ENCODE data around the gene CATSPERZ. TPM values are rescaled to one million over a fixed set of nuclear protein-coding genes. Genes with fewer than 3 reads are reported as not detected.
"Not testable (repeated sequence)": the region's sequence is repeated elsewhere in the genome, so short reads cannot be mapped to it uniquely, and the experiment has no call there.

CATSPERZ gene
- total and polyA plus RNA-seq, 2 donors from 2014 or later = not detected

- H3K9me3 ChIP-seq (ENCODE audit: control insufficient read depth in 2 of 3, insufficient read depth in 1 of 3, low read length in 3 of 3) = no peaks in the 10 kb centered on the region
- H3K4me1 ChIP-seq (ENCODE audit: control insufficient read depth in 2 of 3, insufficient read depth in 2 of 3, low read depth in 1 of 3, low read length in 3 of 3) = peaks cover 0 to 9% (median 6%) of the 10 kb centered on the region in 3 donors
- DNase-seq = no peak
- peaks cover 0 to 4% (median 0%) of the 10 kb centered on the region in 3 donors for H3K36me3 ChIP-seq (ENCODE audit: control insufficient read depth in 2 of 3, insufficient read depth in 3 of 3, low read length in 3 of 3)
- H3K4me3 ChIP-seq (ENCODE audit: low read length in 3 of 3) = no peak overlapping the region
- no peaks in the 10 kb centered on the region for H3K27me3 ChIP-seq (ENCODE audit: control insufficient read depth, insufficient read depth, low read length)
- intact Hi-C loops (cut with DNase I) = no loop called here
- TF ChIP-seq CTCF (IDR thresholded peaks at IDR 0.05; ENCODE audit: borderline replicate concordance, extremely low read depth, insufficient read depth) = no peak
- no peak overlapping the region for H3K27ac ChIP-seq (ENCODE audit: low read depth in 2 of 2, low read length in 2 of 2)
- no peak overlapping the region for H3K9ac ChIP-seq (ENCODE audit: low read length in 3 of 3)
- no peak for FAIRE-seq
Measured at GRCh38 chr11:64321533-64321932, 21.4 kb downstream of the CATSPERZ start.

GRCh38 chr11:64322925-64323260, 22.7 kb downstream of the CATSPERZ start:
- no peaks in the 10 kb centered on the region for H3K9me3 ChIP-seq (ENCODE audit: control insufficient read depth in 2 of 3, insufficient read depth in 1 of 3, low read length in 3 of 3)
- FAIRE-seq (no peak), DNase-seq (no peak)
- H3K27ac ChIP-seq (ENCODE audit: low read depth in 2 of 2, low read length in 2 of 2) = no peak overlapping the region
- no peak overlapping the region for H3K4me3 ChIP-seq (ENCODE audit: low read length in 3 of 3)
- intact Hi-C loops (cut with DNase I) = no loop called here
- no peak for TF ChIP-seq CTCF (IDR thresholded peaks at IDR 0.05; ENCODE audit: borderline replicate concordance, extremely low read depth, insufficient read depth)
- no peaks in the 10 kb centered on the region for H3K27me3 ChIP-seq (ENCODE audit: control insufficient read depth, insufficient read depth, low read length)
- H3K9ac ChIP-seq (ENCODE audit: low read length in 3 of 3) = no peak overlapping the region
- H3K4me1 ChIP-seq (ENCODE audit: control insufficient read depth in 2 of 3, insufficient read depth in 2 of 3, low read depth in 1 of 3, low read length in 3 of 3) = peaks cover 0 to 9% (median 6%) of the 10 kb centered on the region in 3 donors
- H3K36me3 ChIP-seq (ENCODE audit: control insufficient read depth in 2 of 3, insufficient read depth in 3 of 3, low read length in 3 of 3) = peaks cover 0 to 4% (median 0%) of the 10 kb centered on the region in 3 donors

GRCh38 chr11:64323373-64323772, 23.2 kb downstream of the CATSPERZ start:
- no peak overlapping the region for H3K9ac ChIP-seq (ENCODE audit: low read length in 3 of 3)
- FAIRE-seq = no peak
- no peaks in the 10 kb centered on the region for H3K9me3 ChIP-seq (ENCODE audit: control insufficient read depth in 2 of 3, insufficient read depth in 1 of 3, low read length in 3 of 3)
- no peaks in the 10 kb centered on the region for H3K27me3 ChIP-seq (ENCODE audit: control insufficient read depth, insufficient read depth, low read length)
- no peak for DNase-seq
- intact Hi-C loops (cut with DNase I) = no loop called here
- TF ChIP-seq CTCF (IDR thresholded peaks at IDR 0.05; ENCODE audit: borderline replicate concordance, extremely low read depth, insufficient read depth) = no peak
- no peak overlapping the region for H3K27ac ChIP-seq (ENCODE audit: low read depth in 2 of 2, low read length in 2 of 2)
- peaks cover 0 to 9% (median 6%) of the 10 kb centered on the region in 3 donors for H3K4me1 ChIP-seq (ENCODE audit: control insufficient read depth in 2 of 3, insufficient read depth in 2 of 3, low read depth in 1 of 3, low read length in 3 of 3)
- H3K4me3 ChIP-seq (ENCODE audit: low read length in 3 of 3) = no peak overlapping the region
- peaks cover 0 to 4% (median 0%) of the 10 kb centered on the region in 3 donors for H3K36me3 ChIP-seq (ENCODE audit: control insufficient read depth in 2 of 3, insufficient read depth in 3 of 3, low read length in 3 of 3)

- intact Hi-C loops (cut with DNase I); H3K36me3 ChIP-seq (ENCODE audit: control insufficient read depth in 2 of 3, insufficient read depth in 3 of 3, low read length in 3 of 3); H3K27ac ChIP-seq (ENCODE audit: low read depth in 2 of 2, low read length in 2 of 2); H3K27me3 ChIP-seq (ENCODE audit: control insufficient read depth, insufficient read depth, low read length); FAIRE-seq; H3K9me3 ChIP-seq (ENCODE audit: control insufficient read depth in 2 of 3, insufficient read depth in 1 of 3, low read length in 3 of 3); H3K4me1 ChIP-seq (ENCODE audit: control insufficient read depth in 2 of 3, insufficient read depth in 2 of 3, low read depth in 1 of 3, low read length in 3 of 3); H3K4me3 ChIP-seq (ENCODE audit: low read length in 3 of 3); DNase-seq; H3K9ac ChIP-seq (ENCODE audit: low read length in 3 of 3): not testable (repeated sequence)
Measured at GRCh38 chr11:64323984-64324383, 23.8 kb downstream of the CATSPERZ start.

Data from kidney (tissue), 14 donors.